T47D (cell line): Measurements from ENCODE around the gene PLEKHO2.
A peak's percentile ranks its signal among the peaks of the same experiment; 100 is the strongest.
"Not testable (repeated sequence)": the region's sequence is repeated elsewhere in the genome, so short reads cannot be mapped to it uniquely, and the experiment has no call there.

Experiments
- DNase-seq, 2 experiments: peaks; one replicate each; pipeline versions ENCODE4 v3.0.0 to v3.0.0-alpha.2; 2011 to 2012; ENCODE audit warnings: low read depth in 1 of 2, low spot score in 1 of 2
- JUND ChIP-seq: IDR thresholded peaks from 2 replicates; pipeline ENCODE4 v1.6.1; 2012; ENCODE audit warnings: low read depth
- in situ Hi-C: cut with HindIII; loops from 2 replicates; pipeline ENCODE4 v1.10.0; 2016; ENCODE audit warnings: low sequenced_read_pairs, low pct_unique_long_range_greater_than_20kb

PLEKHO2 gene, protein sequence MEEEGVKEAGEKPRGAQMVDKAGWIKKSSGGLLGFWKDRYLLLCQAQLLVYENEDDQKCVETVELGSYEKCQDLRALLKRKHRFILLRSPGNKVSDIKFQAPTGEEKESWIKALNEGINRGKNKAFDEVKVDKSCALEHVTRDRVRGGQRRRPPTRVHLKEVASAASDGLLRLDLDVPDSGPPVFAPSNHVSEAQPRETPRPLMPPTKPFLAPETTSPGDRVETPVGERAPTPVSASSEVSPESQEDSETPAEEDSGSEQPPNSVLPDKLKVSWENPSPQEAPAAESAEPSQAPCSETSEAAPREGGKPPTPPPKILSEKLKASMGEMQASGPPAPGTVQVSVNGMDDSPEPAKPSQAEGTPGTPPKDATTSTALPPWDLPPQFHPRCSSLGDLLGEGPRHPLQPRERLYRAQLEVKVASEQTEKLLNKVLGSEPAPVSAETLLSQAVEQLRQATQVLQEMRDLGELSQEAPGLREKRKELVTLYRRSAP

DNA sequence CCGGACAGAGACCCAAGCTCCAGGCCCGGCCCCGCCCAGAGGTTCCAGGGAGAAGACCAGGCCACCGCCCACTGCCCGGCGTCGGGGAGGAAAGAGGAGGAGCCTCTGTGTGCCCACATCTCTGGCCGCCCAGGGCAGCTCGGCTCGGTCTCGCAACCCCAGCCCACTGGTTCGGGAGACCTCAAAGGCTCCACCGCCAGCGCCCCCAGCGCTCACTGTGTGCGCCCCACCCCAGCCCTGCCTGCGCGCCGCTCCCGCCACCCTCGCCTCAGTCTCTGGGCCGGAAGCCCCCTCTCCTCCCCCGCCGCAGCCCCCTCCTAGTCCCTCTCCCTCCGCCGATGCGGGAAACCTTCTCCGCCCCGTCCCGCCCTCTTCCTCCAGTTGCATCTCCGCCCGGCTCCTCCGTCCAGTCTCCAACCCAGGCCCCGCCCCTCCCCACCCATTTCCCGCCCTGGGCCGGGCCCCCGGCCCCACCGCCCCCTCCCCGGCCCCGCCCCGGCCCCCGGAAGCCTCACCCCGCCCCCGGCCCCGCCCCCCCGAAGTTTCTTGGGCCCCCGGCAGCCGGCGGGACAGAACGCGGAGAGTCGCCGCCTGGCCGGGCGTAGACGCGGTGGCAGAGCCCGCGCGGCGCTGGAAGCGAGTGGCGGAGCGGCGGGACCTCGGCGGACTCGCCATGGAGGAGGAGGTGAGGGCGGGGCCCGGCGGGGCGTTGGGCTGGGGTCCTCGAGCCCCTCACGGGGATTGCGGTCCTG, at the start of gene PLEKHO2:
TSS of gene PLEKHO2 (plus strand) at position 572 of the 752 bp plus-strand sequence. CDS start at position 674, 102 bp downstream.
- DNase-seq = peak; percentile 96
- TF ChIP-seq JUND = no peak
- in situ Hi-C loops = no loop called here

DNA sequence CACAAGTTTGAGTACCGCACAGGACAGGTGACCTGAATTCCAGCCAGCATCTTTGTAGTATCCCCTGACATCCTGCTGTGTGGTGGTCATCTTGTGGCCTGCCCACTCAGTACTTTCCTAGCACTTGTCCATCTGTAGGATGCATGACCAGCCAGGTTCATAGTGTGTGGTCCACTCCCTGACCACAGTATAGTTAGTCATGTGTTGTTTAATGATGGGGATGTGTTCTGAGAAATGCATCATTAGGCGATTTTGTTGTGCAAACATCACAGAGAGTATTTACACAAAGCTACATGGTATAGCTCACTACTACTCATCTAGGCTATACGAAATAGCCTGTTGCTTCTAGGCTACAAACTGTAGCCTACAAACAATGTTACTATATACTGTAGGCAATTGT, 49.4 kb upstream of the PLEKHO2 start:
- TF ChIP-seq JUND = no peak
- DNase-seq = no peak
- in situ Hi-C loops = no loop called here

DNA sequence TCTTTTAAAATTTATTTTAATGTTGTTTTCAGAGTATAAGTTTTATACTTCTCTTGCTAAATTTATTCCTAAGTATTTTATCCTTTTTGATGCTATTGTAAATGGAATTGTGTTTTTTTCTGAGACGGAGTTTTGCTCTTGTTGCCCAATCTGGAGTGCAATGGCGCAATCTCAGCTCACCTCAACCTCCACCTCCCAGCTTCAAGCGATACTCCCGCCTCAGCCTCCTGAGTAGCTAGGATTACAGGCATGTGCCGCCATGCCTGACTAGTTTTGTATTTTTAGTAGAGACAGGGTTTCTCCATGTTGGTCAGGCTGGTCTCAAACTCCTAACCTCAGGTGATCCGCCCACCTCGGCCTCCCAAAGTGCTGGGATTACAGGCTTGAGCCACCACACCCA, 46.4 kb upstream of the PLEKHO2 start:
- in situ Hi-C loops, DNase-seq: not testable (repeated sequence)

DNA sequence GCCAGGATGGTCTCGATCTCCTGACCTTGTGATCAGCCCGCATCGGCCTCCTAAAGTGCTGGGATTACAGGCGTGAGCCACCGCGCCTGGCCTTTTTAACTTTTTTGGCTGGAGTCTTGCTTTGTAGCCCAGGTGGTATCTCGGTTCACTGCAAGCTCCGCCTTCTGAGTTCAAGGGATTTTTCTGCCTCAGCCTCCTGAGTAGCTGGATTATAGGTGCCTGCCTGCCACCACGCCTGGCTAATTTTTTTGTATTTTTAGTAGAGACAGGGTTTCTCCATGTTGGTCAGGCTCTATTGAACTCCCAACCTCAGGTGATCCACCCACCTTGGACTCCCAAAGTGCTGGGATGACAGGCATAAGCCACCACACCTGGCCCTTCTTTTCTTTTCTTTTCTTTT, 45.8 kb upstream of the PLEKHO2 start:
- DNase-seq, in situ Hi-C loops: not testable (repeated sequence)

DNA sequence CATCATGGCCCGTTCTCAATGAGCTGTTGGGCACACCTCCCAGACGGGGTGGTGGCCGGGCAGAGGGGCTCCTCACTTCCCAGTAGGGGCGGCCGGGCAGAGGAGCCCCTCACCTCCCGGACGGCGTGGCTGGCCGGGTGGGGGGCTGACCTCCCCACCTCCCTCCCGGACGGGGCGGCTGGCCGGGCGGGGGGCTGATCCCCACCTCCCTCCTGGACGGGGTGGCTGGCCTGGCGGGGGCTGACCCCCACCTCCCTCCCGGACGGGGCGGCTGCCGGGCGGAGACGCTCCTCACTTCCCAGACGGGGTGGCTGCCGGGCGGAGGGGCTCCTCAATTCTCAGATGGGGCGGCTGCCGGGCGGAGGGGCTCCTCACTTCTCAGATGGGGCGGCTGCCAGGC, 42.8 kb upstream of the PLEKHO2 start:
- in situ Hi-C loops, DNase-seq: not testable (repeated sequence)

DNA sequence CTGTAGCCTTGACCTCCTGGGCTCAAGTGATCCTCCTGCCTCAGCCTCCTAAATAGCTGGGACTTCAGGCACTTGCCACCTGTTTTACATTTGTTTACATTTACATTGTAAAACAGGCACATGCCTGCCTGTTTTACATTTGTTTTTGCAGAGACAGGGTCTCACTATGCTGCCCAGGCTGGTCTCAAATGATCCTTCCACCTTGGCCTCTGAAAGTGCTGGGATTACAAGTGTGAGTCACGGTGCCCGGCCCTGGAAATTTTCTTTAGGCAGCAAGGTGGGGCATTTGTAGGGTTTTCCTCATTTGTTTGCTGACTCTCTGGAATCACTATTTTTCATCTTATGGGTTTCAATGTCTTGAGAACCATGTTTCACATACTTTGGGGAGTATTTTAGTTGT, 41.2 kb upstream of the PLEKHO2 start:
- in situ Hi-C loops = no loop called here
- TF ChIP-seq JUND = no peak
- no peak for DNase-seq

DNA sequence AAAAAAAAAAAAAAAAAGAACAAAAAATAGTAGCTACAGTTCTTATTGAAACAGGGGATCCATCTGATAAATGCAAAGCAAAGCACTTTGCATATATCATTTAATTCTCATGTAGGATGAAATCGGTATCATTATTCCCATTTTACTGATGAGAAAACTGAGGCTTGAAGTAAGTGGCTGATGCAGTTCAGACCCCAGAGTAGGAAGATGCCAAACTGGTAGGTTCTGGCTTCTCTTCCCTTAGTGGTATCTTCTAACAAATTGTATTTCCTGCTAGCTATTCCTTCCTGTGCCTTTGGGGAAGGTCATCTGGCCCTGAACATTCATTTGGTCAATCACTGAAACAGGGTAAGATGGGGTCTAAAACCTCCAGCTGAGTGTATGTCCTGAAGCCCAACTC, 38.2 kb upstream of the PLEKHO2 start:
- DNase-seq = no peak
- no peak for TF ChIP-seq JUND
- in situ Hi-C loops = no loop called here

DNA sequence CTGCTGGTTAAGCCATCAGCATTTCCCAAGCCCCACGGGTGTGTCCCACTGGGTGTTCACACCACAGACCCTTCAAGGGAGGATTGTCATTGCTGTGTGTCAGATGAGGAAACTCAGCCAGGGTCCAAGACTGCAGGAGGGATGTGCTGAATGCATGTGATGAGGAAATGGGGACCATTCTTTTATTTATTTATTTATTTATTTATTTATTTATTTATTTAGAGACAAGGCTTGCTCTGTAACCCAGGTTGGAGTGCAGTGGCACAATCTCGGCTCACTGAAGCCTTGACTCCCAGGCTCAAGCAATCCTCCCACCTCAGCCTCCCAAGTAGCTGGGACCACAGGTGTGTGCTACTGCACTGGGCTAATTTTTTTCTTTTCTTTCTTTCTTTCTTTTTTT, 37.1 kb upstream of the PLEKHO2 start:
- in situ Hi-C loops = no loop called here
- no peak for TF ChIP-seq JUND
- DNase-seq = no peak

DNA sequence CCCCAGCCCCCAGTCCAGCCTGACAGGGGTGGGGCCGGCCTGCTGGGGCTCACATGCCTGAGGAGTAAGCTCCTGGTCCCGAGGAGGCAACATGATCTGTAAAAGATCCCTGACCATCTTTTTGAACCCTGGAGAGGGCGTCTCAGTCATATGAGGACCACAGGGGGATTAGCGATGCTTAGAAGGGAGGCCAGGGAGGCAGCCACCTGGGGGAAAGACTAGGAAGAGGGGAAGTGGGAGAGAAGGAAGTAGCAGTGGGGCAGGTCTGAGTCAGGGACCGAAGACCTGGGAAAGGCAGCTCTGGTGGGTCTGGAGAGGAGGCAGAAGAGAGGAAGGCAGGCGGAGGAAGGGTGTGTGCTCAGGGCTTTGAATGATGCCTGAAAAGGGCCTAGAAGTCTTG, 35.2 kb upstream of the PLEKHO2 start:
- in situ Hi-C loops = no loop called here
- no peak for DNase-seq
- no peak for TF ChIP-seq JUND

DNA sequence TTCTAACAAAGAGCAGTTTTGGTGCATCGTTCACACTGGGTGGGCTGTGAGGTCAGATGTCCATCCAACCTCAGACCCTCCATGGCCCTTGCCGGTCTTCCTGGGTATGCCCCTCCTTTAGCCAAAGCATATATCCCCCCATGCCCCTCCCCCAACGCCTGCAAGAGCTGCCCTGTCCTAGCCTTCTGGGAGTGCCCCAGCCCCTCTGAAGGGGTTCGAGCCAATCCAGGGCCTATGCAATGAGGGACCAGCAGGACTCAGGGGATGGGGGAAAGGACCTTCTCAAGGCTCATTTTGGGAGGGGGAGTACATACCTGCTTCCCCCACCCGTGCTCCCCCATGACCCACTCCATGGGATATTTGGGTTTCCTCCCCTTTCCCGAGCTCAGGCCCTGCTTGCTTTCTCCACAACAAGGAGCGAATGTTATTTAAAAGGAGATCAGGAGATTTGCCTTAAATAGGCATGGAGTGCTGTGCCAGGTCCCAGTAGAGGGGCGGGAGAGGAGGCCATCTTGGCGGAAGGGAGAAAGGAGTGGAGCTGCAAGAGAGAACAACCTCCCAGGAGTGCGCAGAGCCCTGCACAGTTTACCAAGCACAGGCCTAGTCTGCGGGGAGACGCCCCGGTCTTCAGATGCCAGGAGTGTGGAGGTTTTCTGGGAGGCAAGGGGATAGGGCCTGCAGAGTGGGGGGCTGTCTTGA, 34.5 kb upstream of the PLEKHO2 start:
- TF ChIP-seq JUND = no peak
- in situ Hi-C loops = no loop called here

DNA sequence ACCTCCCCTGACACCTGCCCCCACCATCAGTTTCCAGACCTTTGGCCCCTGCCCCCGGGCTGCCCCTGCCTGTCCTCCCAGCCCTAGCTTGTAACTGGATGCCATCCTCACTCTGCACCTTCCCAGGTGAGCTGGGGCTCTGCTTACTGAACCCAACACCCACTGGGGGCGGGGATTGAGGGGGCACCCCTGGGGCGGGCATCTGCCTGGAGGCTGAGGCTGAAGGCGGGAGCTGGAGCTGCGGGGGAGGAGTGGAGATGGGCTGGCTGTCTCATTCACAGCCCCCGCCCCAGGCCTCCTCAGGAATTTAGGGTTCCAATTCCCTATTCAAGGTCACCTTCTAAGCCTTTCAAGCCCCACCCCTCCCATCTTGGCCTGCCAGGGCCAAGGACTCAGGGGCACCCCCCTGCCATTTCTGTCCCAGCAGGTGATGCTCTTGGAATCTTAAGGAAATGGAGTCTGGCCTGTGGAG, 33.9 kb upstream of the PLEKHO2 start:
- TF ChIP-seq JUND = no peak
- in situ Hi-C loops = no loop called here
- DNase-seq = no peak

More for the DNA sequence above, 34.5 kb upstream of the PLEKHO2 start:
- DNase-seq = no peak

DNA sequence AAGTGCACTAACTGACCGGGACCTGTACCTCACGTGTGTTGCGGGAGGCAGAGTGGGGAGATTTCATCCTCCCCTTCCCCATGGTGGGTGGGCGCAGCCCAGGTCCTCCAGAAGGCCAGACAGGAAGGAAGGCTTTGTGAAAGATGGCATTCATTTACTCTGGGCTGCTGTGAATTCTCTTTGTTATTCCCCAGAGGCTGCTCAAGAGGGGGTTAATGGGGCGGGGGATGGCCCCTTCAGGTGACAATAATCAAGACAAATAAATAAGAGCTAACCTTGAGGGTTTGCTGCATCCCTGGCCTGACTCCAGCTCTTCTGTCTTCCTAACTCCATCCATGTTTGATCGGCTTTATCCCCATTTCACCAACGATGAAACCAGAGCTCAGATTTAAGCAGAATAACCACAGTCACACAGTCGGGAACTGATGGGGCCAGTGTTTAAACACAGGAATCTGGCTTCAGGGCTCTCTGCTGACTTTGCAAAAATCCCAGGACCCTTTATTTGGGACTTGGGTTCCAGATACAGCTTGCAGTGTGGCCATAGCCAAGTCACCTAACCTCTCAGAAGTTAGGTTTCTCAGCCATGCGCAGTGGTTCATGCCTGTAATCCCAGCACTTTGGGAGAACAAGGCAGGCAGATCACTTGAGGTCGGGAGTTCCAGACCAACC, 32.8 kb upstream of the PLEKHO2 start:
- DNase-seq = no peak
- no peak for TF ChIP-seq JUND
- in situ Hi-C loops = no loop called here
